ENCODE results near the gene ATP1A3.

Gene ATP1A3

DNA sequence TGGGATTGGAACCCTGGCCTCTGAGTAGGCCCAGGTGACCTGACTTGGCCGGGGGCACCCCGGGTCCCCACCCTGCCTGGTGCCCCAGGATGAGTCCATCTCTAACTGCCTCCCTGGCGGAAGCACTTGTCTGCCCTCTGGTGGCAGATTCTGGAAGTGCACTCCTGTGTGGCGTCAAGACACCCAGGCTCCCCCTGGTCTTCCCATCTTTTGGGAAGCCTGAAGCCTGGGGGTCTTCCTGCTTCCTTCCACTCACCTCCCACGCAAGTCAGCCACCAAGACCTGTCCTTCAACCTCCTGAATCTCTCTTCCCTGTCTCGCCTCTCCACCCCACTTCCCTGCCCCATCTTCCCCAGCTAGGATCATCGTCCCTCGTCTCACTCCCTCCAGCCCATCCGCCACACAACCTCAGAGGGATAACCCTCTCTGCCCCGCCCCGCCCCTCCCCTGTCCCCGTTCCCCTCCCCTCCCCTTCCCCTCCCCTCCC is 42.3 kb downstream of the ATP1A3 start:
- in situ Hi-C loops (cut with HindIII; ENCODE audit: low pct_ligation_motif_present, low sequenced_read_pairs): no loop called here
- Histone ChIP-seq H3K27me3 (replicated peaks) (no peaks in the 10 kb centered on the region), H3K36me3 (replicated peaks) (peaks cover 12% of the 10 kb centered on the region), H3K27ac (no peak overlapping the region), H3K4me3 (ENCODE audit: low read depth, low read length) (no peak overlapping the region)
- TF ChIP-seq CTCF (IDR thresholded peaks at IDR 0.05; ENCODE audit: low read depth, low read length, missing control alignments): peak; percentile 99
- DNase-seq: peak; percentile 46

DNA sequence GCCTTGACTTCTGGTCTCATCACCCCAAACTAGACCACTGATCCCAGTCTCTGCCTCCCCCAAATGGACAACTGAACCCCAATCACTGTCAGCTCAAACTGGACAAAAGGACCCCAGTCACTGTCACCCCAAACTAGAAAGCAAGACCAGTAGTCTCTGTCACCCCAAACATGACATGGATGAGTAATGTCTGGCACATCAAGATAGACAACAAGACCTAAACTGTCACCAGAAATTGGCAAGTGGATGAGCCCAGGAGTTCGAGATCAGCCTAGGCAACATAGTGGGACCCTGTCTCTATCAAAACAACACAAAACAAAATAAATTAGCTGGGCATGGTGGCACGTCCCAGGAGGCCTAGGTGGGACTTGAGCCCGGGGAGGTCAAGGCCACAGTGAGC is 46.9 kb downstream of the ATP1A3 start:
- Histone ChIP-seq H3K27ac (no peak overlapping the region), H3K36me3 (replicated peaks) (no peaks in the 10 kb centered on the region), H3K27me3 (replicated peaks) (no peaks in the 10 kb centered on the region), H3K4me3 (ENCODE audit: low read depth, low read length) (no peak overlapping the region)
- no peak for DNase-seq
- TF ChIP-seq CTCF (IDR thresholded peaks at IDR 0.05; ENCODE audit: low read depth, low read length, missing control alignments): no peak
- in situ Hi-C loops (cut with HindIII; ENCODE audit: low pct_ligation_motif_present, low sequenced_read_pairs): no loop called here

- no peak overlapping the region for H3K4me3 ChIP-seq (ENCODE audit: low read depth, low read length)
These were observed 48.8 kb downstream of the ATP1A3 start for GRCh38 chr19:41945135-41945766.

GRCh38 chr19:41944336-41944735 is 49.7 kb downstream of the ATP1A3 start:
- no peak for TF ChIP-seq CTCF (IDR thresholded peaks at IDR 0.05; ENCODE audit: low read depth, low read length, missing control alignments)
- no peak for DNase-seq
- H3K27me3 ChIP-seq (replicated peaks): no peaks in the 10 kb centered on the region
- no peak overlapping the region for H3K27ac ChIP-seq
- H3K4me3 ChIP-seq (ENCODE audit: low read depth, low read length): no peak overlapping the region
- no peaks in the 10 kb centered on the region for H3K36me3 ChIP-seq (replicated peaks)
- in situ Hi-C loops (cut with HindIII; ENCODE audit: low pct_ligation_motif_present, low sequenced_read_pairs): no loop called here

More at GRCh38 chr19:41945135-41945766, 48.8 kb downstream of the ATP1A3 start:
- H3K27me3 ChIP-seq (replicated peaks): no peaks in the 10 kb centered on the region
- DNase-seq: no peak
- in situ Hi-C loops (cut with HindIII; ENCODE audit: low pct_ligation_motif_present, low sequenced_read_pairs): no loop called here
- H3K36me3 ChIP-seq (replicated peaks): no peaks in the 10 kb centered on the region
- no peak for TF ChIP-seq CTCF (IDR thresholded peaks at IDR 0.05; ENCODE audit: low read depth, low read length, missing control alignments)
- H3K27ac ChIP-seq: no peak overlapping the region

DNA sequence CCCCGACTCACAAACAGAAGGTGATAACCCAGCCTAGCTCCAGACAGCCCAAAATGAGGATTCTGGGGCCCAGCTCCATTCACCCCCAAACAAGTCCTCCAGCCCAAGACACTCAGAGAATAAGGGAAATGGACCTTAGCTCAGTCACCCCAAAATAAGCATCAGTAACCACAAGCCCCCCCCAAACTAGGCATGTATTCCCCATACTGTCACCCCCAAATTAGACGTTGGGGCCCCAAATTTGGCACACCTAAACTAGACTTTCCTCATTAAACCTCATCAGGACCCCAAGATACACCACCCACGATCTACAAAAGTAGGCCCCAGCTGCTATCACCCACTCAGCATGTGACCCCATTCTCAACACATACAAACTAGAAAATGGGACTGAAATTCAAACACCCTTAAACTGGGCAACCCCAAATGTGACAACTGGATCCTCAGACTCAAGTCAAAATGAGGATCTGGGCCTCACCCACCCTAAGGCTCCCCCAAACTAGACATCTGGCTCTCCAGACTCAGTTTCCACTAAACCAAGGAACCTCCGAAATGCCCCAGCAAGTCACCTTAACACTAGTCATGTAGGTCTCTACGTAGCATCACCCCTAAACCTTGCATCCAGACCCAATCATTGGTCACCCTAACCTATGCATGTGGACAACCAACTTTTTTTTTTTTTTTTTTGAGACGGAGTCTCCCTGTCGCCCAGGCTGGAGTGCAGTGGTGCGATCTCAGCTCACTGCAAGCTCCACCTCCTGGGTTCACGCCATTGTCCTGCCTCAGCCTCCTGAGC is 52.4 kb downstream of the ATP1A3 start:
- Histone ChIP-seq H3K36me3 (replicated peaks) (no peaks in the 10 kb centered on the region), H3K4me3 (ENCODE audit: low read depth, low read length) (no peak overlapping the region), H3K27ac (no peak overlapping the region), H3K27me3 (replicated peaks) (peaks cover 5% of the 10 kb centered on the region)
- in situ Hi-C loops (cut with HindIII; ENCODE audit: low pct_ligation_motif_present, low sequenced_read_pairs): no loop called here
- no peak for DNase-seq
- no peak for TF ChIP-seq CTCF (IDR thresholded peaks at IDR 0.05; ENCODE audit: low read depth, low read length, missing control alignments)
